ENCODE results near the gene NUP188. TPM values are rescaled to one million over a fixed set of nuclear protein-coding genes. Genes with fewer than 3 reads are reported as not detected.

The NUP188 gene
- total and polyA plus RNA-seq, 2 donors (not counting 1 experiment from before 2014, with no cell fraction given): 42.8 to 83.6 TPM

DNA sequence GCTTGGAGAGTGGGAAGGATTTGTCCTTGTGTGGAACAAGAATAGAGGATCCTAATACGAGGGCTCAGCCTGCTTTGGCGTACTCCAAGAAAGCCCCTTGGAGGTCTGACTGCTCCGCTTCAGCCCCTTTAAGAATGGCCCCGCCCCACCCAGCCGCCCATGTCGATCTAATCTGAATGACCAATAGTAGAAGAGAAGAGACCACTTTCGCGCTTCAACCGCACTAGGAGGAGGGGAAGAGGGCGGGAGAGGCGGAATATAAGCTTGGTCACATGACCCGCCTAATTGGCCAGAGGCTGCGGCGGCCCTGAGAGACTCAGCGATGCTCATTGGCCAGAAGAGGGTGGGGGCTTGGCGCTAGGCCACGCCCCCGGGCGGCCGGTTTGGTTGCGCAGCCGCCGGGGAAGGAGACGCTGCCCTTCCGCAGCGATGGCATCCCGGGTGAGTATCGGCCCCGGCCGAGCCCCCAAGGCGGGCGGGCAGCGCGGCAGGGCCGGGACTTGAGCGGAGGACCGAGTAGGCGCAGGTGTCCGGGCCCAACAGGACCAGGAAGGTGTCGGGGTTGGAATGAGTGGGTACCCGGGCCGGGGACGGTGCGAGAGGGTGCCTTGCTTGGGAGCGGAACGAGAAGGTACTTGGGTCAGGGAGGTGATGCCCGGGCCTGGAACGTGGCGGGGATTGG, 88.9 kb downstream of the NUP188 start, which contains the start of gene MIGA2:
MIGA2 (plus strand) TSS at position 386 of the 682 bp plus-strand sequence. CDS start 3,969 bp downstream, outside the sequence.
- H3K27me3 ChIP-seq (replicated peaks in 1 of 4; ENCODE audit: control extremely low read depth in 1 of 4, control insufficient read depth in 3 of 4, insufficient read depth in 4 of 4, low read length in 3 of 4): no peaks in the 10 kb centered on the region
- Mint-ChIP-seq H3K9me3 (ENCODE audit: insufficient read depth) (no peaks in the 10 kb centered on the region), H3K27me3 (no peaks in the 10 kb centered on the region), H3K4me1 (peaks cover 34% of the 10 kb centered on the region), H3K27ac (peak within 1 kb of the TSS; percentile 85), H3K4me3 (peak within 1 kb of the TSS; percentile 97)
- ChIA-PET CTCF (interaction anchor here (0.5 to 1.0 kb wide), 2 partner anchors 42 to 885 kb away, joined by 3 to 4 read pairs; no protein-coding TSS in a partner anchor), POLR2A (interaction anchor here (0.6 to 2.8 kb wide), 5 partner anchors 9 to 484 kb away, joined by 3 to 13 read pairs (median 4); partner anchors contain the start of genes DOLPP1 and SH3GLB2)
- no peak for TF ChIP-seq EZH2 (IDR thresholded peaks at IDR 0.05; ENCODE audit: borderline replicate concordance, insufficient read depth, low read depth, low read length, poor library complexity, severe bottlenecking)
- no peak for TF ChIP-seq CTCF (IDR thresholded peaks at IDR 0.05)
- peak within 1 kb of the TSS; percentile 51 to 98 (median 91) for H3K4me3 ChIP-seq (ENCODE audit: control extremely low read depth in 1 of 5, extremely low read depth in 1 of 5, insufficient read depth in 1 of 5, low read depth in 2 of 5, low read length in 4 of 5)
- peaks cover 29% of the 10 kb centered on the region for H4K20me1 ChIP-seq (ENCODE audit: control insufficient read depth, insufficient read depth, low read length, poor library complexity, severe bottlenecking)
- H3K36me3 ChIP-seq (replicated peaks in 1 of 2; ENCODE audit: control extremely low read depth in 1 of 2, control insufficient read depth in 1 of 2, extremely low read depth in 1 of 2, insufficient read depth in 2 of 2, low read length in 1 of 2): peaks cover 0 to under 1% of the 10 kb centered on the region in 2 experiments
- H3K27ac ChIP-seq (ENCODE audit: low read length in 2 of 2): peak within 1 kb of the TSS; percentile 9 to 82
- DNase-seq (peak; percentile 98), ATAC-seq (ENCODE audit: low read depth) (peak; percentile 99)
- peak within 1 kb of the TSS; percentile 97 for H2AFZ ChIP-seq (ENCODE audit: insufficient read depth, low read depth, low read length, poor library complexity, severe bottlenecking)
- H3K79me2 ChIP-seq (ENCODE audit: control insufficient read depth, insufficient read depth, low read length): peaks cover 44% of the 10 kb centered on the region
- peaks cover 19 to 25% of the 10 kb centered on the region in 2 donors for H3K4me1 ChIP-seq (ENCODE audit: control insufficient read depth in 2 of 2, insufficient read depth in 2 of 2, low read length in 2 of 2)
- peak within 1 kb of the TSS; percentile 92 for H3K4me2 ChIP-seq (replicated peaks; ENCODE audit: low read depth, low read length, poor library complexity, severe bottlenecking)
- intact Hi-C loops (cut with micrococcal nuclease): loop anchor here (1.0 to 2.0 kb wide), 5 partner anchors 8 to 908 kb away; partner anchors contain the start of genes NTMT1, PTPA and SH3GLB2
- H3K9me3 ChIP-seq (ENCODE audit: control extremely low read depth in 1 of 3, control insufficient read depth in 2 of 3, insufficient read depth in 1 of 3, low read length in 2 of 3): no peaks in the 10 kb centered on the region
- H3K9ac ChIP-seq (ENCODE audit: low read length): peak within 1 kb of the TSS; percentile 93
- WGBS (ENCODE audit: insufficient coverage): under 1% methylated on average over 49 of the region's 49 CpGs

All from B cell (primary cell).